ENCODE measurements around the gene HBE1. TPM values are rescaled to one million over a fixed set of nuclear protein-coding genes. Genes with fewer than 3 reads are reported as not detected.

The HBE1 gene
- polyA plus RNA-seq, 1 of the 3 experiments (the other 2 are of a cell fraction) = 2.4 TPM

GRCh38 chr11:5265832-5266231 is 3.9 kb downstream of the HBE1 start:
- CTCF ChIA-PET = interaction anchor here (0.6 kb wide), 1 partner anchor 1547 kb away, joined by 3 read pairs; no protein-coding TSS in a partner anchor
- H3K9me2 ChIP-seq = no peaks in the 10 kb centered on the region
- no peak for TF ChIP-seq CTCF (IDR thresholded peaks at IDR 0.05)

GRCh38 chr11:5258543-5259262 is 11.0 kb downstream of the HBE1 start:
- no peak overlapping the region for H3K27ac ChIP-seq (ENCODE audit: low read depth in 2 of 2, low read length in 1 of 2)
- no peaks in the 10 kb centered on the region for H3F3A ChIP-seq (replicated peaks; ENCODE audit: insufficient read depth)
- H3K9me2 ChIP-seq = no peaks in the 10 kb centered on the region
- TF ChIP-seq GATA2 (CRISPR knock-in tag; IDR thresholded peaks at IDR 0.05) (no peak), RAD21 (IDR thresholded peaks at IDR 0.05; ENCODE audit: low read length) (no peak), REST (IDR thresholded peaks at IDR 0.05; ENCODE audit: low read depth, low read length) (no peak), TCF12 (IDR thresholded peaks at IDR 0.05) (no peak), FOXM1 (IDR thresholded peaks at IDR 0.05; ENCODE audit: low read depth) (no peak), NRF1 (IDR thresholded peaks at IDR 0.05; ENCODE audit: low read depth, low read length) (no peak), GABPA (IDR thresholded peaks at IDR 0.05; ENCODE audit: low read depth) (no peak), NFIC (IDR thresholded peaks at IDR 0.05; ENCODE audit: borderline replicate concordance) (no peak), TAF1 (IDR thresholded peaks at IDR 0.05; ENCODE audit: borderline replicate concordance, low read depth, low read length) (no peak), MEF2A (IDR thresholded peaks at IDR 0.05; ENCODE audit: borderline replicate concordance, low read depth) (no peak), EP300 (IDR thresholded peaks at IDR 0.05; ENCODE audit: borderline replicate concordance in 1 of 2, low read depth in 1 of 2, low read length in 1 of 2) (no peak), RFX5 (IDR thresholded peaks at IDR 0.05; ENCODE audit: low read length) (no peak)
- 7% methylated on average over 6 of the region's 7 CpGs for WGBS (ENCODE audit: low lambda C conversion rate)
- DNase-seq = no peak
- H3K27me3 ChIP-seq (ENCODE audit: insufficient read depth) = no peaks in the 10 kb centered on the region
- H3K79me2 ChIP-seq (ENCODE audit: insufficient read depth) = no peaks in the 10 kb centered on the region
- ChIA-PET CTCF (no interaction called here), POLR2A (no interaction called here)
- no peaks in the 10 kb centered on the region for H3K36me3 ChIP-seq (replicated peaks in 1 of 2; ENCODE audit: control insufficient read depth in 1 of 2, insufficient read depth in 2 of 2, low read length in 1 of 2)
- no peaks in the 10 kb centered on the region for H3K4me1 ChIP-seq (ENCODE audit: control insufficient read depth in 1 of 2, insufficient read depth in 2 of 2, low read depth in 1 of 2, low read length in 1 of 2)
- no peak overlapping the region for H2AFZ ChIP-seq (ENCODE audit: low read depth)
- no peak overlapping the region for H3K4me3 ChIP-seq (ENCODE audit: low read depth in 2 of 2, low read length in 1 of 2)
- H3K9ac ChIP-seq = no peak overlapping the region
- no peaks in the 10 kb centered on the region for H3K9me3 ChIP-seq
- H3K4me2 ChIP-seq = no peak overlapping the region
- H4K20me1 ChIP-seq (ENCODE audit: insufficient read depth) = no peaks in the 10 kb centered on the region

More at GRCh38 chr11:5265832-5266231, 3.9 kb downstream of the HBE1 start:
- Histone ChIP-seq H3F3A (replicated peaks; ENCODE audit: insufficient read depth) (no peaks in the 10 kb centered on the region), H3K4me3 (ENCODE audit: low read depth in 2 of 2, low read length in 1 of 2) (no peak overlapping the region), H3K36me3 (replicated peaks in 1 of 2; ENCODE audit: control insufficient read depth in 1 of 2, insufficient read depth in 2 of 2, low read length in 1 of 2) (no peaks in the 10 kb centered on the region), H3K27me3 (ENCODE audit: insufficient read depth) (peaks cover 22% of the 10 kb centered on the region), H2AFZ (ENCODE audit: low read depth) (no peak overlapping the region), H3K79me2 (ENCODE audit: insufficient read depth) (no peaks in the 10 kb centered on the region), H3K27ac (ENCODE audit: low read depth in 2 of 2, low read length in 1 of 2) (no peak overlapping the region), H4K20me1 (ENCODE audit: insufficient read depth) (no peaks in the 10 kb centered on the region), H3K4me1 (ENCODE audit: control insufficient read depth in 1 of 2, insufficient read depth in 2 of 2, low read depth in 1 of 2, low read length in 1 of 2) (no peaks in the 10 kb centered on the region), H3K9ac (no peak overlapping the region), H3K9me3 (no peaks in the 10 kb centered on the region), H3K4me2 (no peak overlapping the region)
- POLR2A ChIA-PET = no interaction called here
- no peak for DNase-seq
- 6% methylated on average over 2 of the region's 2 CpGs for WGBS (ENCODE audit: low lambda C conversion rate)

All from SK-N-SH (cell line).